GM12801 (cell line): ENCODE data around the gene RNF225.

Source experiments
- TF ChIP-seq, protein P1 (sequence below): IDR thresholded peaks from one replicate; pipeline ENCODE4 v1.5.1; 2011; ENCODE audit warnings: control low read depth; ENCODE audit not compliant: insufficient read length; ENCODE audit errors: extremely low read depth

Gene RNF225

DNA sequence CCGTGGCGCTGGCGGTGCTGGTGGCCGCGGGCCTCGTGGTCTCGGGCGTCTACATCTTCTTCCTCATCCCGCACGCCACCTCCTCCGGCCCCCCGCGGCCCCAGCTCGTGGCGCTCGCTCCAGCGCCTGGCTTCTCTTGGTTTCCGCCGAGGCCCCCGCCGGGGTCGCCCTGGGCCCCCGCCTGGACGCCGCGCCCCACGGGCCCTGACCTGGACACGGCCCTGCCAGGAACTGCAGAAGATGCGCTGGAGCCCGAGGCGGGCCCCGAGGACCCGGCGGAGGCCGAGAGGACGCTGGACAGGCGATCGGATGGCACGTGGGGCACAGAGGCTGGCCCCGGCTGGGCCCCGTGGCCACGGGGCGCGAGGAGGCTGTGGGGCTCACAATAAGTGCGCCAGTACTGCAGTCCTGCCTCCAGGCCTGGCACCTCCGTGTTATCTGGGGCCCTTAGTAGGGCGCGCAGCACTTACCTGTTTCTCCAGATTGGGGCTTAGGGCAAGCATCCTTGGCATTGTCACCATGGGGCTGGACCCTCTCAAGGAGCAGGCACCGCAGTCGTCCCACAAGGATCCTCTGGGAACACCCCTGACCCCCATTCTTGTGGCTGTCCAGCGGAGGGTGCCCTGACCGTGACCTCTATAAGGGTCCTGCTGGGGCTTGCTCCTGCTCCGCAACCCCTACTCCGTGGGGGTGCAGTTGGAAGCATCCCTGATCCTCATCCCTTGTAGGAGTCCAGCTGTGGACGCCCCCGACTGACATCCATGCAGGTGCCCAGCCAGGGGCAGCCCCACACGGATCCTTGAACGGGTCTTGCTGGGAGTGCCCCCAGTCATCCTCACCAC lies 1.5 kb downstream of the RNF225 start:
- TF ChIP-seq, protein P1, sequence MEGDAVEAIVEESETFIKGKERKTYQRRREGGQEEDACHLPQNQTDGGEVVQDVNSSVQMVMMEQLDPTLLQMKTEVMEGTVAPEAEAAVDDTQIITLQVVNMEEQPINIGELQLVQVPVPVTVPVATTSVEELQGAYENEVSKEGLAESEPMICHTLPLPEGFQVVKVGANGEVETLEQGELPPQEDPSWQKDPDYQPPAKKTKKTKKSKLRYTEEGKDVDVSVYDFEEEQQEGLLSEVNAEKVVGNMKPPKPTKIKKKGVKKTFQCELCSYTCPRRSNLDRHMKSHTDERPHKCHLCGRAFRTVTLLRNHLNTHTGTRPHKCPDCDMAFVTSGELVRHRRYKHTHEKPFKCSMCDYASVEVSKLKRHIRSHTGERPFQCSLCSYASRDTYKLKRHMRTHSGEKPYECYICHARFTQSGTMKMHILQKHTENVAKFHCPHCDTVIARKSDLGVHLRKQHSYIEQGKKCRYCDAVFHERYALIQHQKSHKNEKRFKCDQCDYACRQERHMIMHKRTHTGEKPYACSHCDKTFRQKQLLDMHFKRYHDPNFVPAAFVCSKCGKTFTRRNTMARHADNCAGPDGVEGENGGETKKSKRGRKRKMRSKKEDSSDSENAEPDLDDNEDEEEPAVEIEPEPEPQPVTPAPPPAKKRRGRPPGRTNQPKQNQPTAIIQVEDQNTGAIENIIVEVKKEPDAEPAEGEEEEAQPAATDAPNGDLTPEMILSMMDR: no peak

DNA sequence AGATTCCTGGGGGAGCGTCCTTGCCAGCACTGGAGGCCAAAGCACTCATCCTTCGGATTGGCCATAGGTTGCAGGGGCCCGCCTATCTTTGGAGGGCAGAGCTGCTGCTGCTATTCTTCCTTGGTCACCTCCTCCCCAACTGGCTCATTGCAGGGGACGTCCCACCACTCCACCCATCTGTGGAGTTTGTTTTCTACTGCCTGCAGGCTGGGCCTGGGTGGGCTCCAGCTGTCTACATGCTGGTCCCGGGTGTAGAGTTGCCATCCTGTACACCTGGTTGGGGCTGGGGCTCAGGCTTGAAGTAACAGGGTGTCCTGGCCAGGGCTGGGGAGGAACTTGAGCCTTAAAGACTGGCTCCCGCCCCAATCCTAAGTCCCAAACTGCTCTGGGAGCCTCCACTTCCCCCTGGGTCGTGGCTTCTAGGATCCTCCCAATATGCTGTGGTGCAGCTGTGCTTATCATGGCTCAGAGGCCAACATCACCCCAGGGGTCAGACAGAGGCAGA lies 2.1 kb downstream of the RNF225 start:
- TF ChIP-seq, protein P1: no peak

DNA sequence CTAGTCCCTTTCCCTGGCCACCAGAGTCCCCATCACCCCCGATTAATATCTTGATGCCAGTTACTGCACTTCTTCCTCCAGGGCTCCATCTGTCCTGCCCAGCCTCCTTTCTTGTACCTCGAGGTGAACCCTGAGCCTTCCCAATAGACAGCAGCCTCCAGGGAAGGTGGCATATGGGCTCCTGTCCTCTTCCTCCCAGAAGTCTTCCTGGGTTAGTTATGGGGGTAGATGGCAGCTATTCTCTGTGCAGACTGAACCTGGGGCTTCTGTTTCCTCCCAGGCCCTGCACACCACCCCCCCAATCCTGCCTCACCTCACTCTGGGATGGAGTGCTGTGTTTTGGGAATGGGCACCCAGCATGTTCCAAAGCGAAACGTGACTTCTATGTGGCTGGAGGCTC lies 2.6 kb downstream of the RNF225 start:
- TF ChIP-seq, protein P1: no peak

DNA sequence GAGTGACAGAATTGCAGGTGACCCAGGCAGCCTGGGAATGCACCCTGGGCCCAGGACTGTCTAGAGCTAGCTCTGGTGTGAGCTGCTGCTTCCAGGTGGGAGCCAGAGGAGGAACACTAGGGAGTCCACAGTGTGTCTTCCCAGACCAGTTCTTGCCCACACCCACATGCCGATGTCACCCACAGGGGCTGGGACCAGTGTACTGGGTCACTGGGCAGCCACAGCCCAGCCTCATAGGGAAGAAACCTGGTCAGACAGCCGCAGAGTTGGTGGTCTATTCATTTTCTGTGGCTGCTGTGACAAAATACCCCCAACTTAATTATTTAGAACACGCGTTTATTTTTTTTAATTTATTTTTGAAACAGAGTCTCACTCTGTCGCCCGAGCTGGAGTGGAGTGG lies 3.1 kb downstream of the RNF225 start:
- TF ChIP-seq, protein P1: no peak

DNA sequence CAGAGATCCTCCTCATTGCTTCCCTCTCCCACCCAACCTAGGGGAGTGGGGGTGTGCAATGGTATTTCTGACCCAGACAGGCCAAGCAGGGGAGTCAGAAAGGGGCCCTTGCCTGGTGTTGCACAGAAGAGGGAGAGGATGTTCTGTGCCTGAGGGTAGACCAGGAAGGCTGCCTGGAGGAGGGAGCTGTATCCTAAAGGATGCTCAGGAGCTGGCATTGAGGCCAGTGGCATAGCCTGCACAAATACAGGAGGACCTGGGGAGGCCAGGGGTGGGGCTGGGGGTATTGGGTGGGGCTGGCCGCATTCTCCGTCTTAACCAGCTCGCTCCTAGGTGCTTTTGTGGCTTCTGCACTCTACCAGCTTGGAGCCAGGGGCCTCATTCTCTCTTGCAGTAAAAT lies 4.4 kb downstream of the RNF225 start:
- TF ChIP-seq, protein P1: no peak

DNA sequence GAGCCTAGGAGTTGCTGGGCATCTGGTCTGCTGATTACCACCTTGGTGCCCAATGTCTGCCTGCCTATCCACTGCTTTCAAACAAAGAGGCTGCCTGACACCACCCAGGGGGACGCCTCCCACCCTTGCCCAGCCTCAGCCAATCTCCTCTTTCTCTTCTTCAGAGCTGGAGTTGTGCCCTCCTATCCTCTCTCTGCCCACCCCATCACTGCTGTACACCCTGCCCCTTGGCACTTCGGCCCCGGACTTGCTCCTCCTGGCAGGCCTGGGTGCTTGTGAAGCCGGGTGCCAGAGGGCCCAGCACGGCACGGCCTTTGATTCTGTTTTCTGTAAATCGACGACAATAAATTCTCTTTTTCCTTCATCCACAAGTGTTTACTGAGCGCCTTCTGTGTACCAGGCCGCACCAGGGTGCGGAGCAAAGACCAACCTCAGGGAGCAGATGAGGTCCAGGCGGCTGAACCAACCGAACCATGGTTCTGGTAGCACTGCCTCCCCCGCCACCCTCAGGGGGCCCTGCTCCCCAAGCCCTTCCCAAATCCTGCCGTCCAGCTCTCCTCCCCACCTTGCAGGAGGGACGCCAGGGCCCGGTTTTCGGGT lies 5.0 kb downstream of the RNF225 start:
- TF ChIP-seq, protein P1: no peak

DNA sequence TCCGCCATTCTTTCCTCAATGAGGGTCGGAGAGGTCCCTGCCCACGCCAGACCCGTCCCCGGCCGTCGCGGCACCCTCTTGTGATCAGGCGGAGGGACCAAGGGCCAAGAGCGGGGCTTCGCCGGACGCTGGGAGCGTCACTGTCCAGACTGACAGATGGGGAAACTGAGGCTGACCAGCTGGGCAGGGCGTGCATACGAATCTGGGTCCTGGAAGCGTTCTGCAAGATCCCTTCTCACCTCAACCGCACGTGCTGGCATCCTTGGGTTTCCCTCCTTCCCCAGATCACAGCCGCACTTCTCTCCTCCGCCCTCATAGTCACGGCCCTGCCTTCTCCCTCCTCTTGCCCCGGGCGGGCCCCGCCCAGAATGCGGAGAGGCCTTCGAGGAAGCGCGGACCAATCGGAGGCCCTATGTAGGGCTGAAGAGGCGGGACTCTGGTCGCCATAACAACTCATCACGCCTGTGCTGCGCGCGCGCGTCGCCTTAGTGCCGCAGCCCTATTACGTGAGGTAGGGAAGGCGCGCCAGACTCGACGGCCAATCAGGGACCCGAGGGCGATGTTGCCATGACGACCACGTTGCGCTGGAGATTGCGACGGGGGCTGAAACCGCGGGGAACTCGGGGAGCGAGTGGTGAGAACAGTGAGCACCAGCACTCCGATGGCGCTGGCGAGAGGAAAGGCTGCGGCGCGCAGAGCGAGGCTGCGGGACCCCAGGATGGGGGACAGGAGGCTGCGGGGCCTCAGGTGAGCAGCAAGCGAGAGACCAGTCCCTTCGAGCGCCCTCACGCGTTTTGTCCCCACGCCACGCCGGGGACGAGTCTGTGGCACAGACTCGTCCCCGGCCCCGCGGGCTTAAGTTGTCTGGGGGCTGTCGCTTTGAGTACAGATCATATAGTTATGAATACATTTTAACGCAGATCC lies 5.7 kb downstream of the RNF225 start:
- TF ChIP-seq, protein P1: no peak
